ENCODE data around the gene KRT8. TPM values are rescaled to one million over a fixed set of nuclear protein-coding genes. Genes with fewer than 3 reads are reported as not detected.

KRT8 gene
- total and polyA plus RNA-seq, 8 donors, result 317 to 789 (median 586) TPM

GRCh38 chr12:52918784-52919183 is 13.9 kb upstream of the KRT8 start:
- no peak for TF ChIP-seq CTCF (IDR thresholded peaks at IDR 0.05)
- Histone ChIP-seq H3K27me3 (no peaks in the 10 kb centered on the region), H3K36me3 (no peaks in the 10 kb centered on the region), H3K4me3 (no peak overlapping the region), H3K4me1 (peaks cover 9 to 11% (median 9%) of the 10 kb centered on the region in 3 donors), H3K27ac (no peak overlapping the region), H3K9me3 (no peaks in the 10 kb centered on the region)
- ATAC-seq, result no peak
- no peak for DNase-seq
- 90 to 100% methylated on average over 2 of the region's 2 CpGs for WGBS, 2 donors
- no peak for FAIRE-seq
- intact Hi-C loops (cut with DNase I), result no loop called here

GRCh38 chr12:52918351-52918750 is 13.5 kb upstream of the KRT8 start:
- ATAC-seq (no peak), FAIRE-seq (no peak), DNase-seq (no peak)
- WGBS, 2 donors, result 87 to 94% methylated on average over 8 of the region's 8 CpGs
- H3K27me3 ChIP-seq, result no peaks in the 10 kb centered on the region
- H3K9me3 ChIP-seq, result no peaks in the 10 kb centered on the region
- no peak for TF ChIP-seq CTCF (IDR thresholded peaks at IDR 0.05)
- intact Hi-C loops (cut with DNase I), result no loop called here
- no peaks in the 10 kb centered on the region for H3K36me3 ChIP-seq
- H3K27ac ChIP-seq, result no peak overlapping the region
- H3K4me1 ChIP-seq, result peaks cover 13 to 15% (median 13%) of the 10 kb centered on the region in 3 donors
- H3K4me3 ChIP-seq, result no peak overlapping the region

DNA sequence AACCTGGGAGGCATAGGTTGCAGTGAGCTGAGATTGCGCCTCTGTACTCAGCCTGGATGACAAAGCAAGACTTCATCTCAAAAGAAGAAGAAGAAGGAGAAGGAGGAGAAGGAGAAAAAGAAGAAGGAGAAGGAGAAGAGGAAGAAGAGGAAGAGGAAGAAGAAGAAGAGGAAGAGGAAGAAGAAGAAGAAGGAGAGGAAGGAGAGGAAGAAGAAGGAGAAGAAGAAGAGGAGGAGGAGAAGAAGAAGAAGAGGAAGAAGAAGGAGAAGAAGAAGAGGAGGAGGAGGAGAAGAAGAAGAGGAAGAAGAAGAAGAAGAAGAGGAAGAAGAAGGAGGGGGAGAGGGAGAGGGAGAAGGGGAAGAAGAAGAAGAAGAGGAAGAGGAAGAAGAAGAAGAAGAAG is 12.9 kb upstream of the KRT8 start:
- Histone ChIP-seq H3K4me3 (no peak overlapping the region), H3K36me3 (no peaks in the 10 kb centered on the region), H3K4me1 (peaks cover 16 to 20% (median 18%) of the 10 kb centered on the region in 3 donors), H3K9me3 (no peaks in the 10 kb centered on the region), H3K27ac (no peak overlapping the region), H3K27me3 (no peaks in the 10 kb centered on the region)
- WGBS, 2 donors, result 98 to 100% methylated on average over 1 of the region's 1 CpG
- TF ChIP-seq CTCF (IDR thresholded peaks at IDR 0.05), result no peak
- DNase-seq (no peak), ATAC-seq (no peak), FAIRE-seq (no peak)
- intact Hi-C loops (cut with DNase I), result no loop called here

- DNase-seq, result peak in 1 of 6 donors; percentile 19
These were observed 11.3 kb upstream of the KRT8 start for GRCh38 chr12:52916216-52916615.

More at GRCh38 chr12:52916216-52916615, 11.3 kb upstream of the KRT8 start:
- 39 to 45% methylated on average over 3 of the region's 3 CpGs for WGBS, 2 donors
- no peak for TF ChIP-seq CTCF (IDR thresholded peaks at IDR 0.05)
- Histone ChIP-seq H3K27ac (no peak overlapping the region), H3K36me3 (no peaks in the 10 kb centered on the region), H3K9me3 (no peaks in the 10 kb centered on the region), H3K4me3 (no peak overlapping the region), H3K4me1 (peaks cover 21 to 25% (median 23%) of the 10 kb centered on the region in 3 donors), H3K27me3 (no peaks in the 10 kb centered on the region)
- ATAC-seq, result no peak
- no peak for FAIRE-seq
- intact Hi-C loops (cut with DNase I), result no loop called here

Measured in pancreas (tissue), 10 donors.